H9 (cell line): ENCODE results near the gene SMNDC1. TPM values are rescaled to one million over a fixed set of nuclear protein-coding genes. Genes with fewer than 3 reads are reported as not detected.

Experiments used
- DNase-seq: peaks from one replicate; pipeline ENCODE4 v3.0.0-alpha.2; 2017
- H2AFZ ChIP-seq: one replicate; pipeline ENCODE4 v1.6.1; 2013; ENCODE audit warnings: mild to moderate bottlenecking, low read length, control low read depth, moderate library complexity
- H2AK5ac ChIP-seq: 2 replicates; pipeline ENCODE4 v1.6.1; 2013; ENCODE audit warnings: low read length, control low read depth, mixed read lengths; ENCODE audit not compliant: insufficient read length
- H2BK120ac ChIP-seq: one replicate; pipeline ENCODE4 v1.6.1; 2013; ENCODE audit warnings: low read depth, mild to moderate bottlenecking, low read length, control low read depth, inconsistent platforms; ENCODE audit not compliant: poor library complexity, severe bottlenecking
- H2BK12ac ChIP-seq: 2 replicates; pipeline ENCODE4 v1.6.1; 2013; ENCODE audit warnings: low read length, control low read depth, mixed read lengths, low read depth; ENCODE audit not compliant: insufficient read length
- H2BK15ac ChIP-seq: 2 replicates; pipeline ENCODE4 v1.6.1; 2013; ENCODE audit warnings: low read depth, low read length, control low read depth
- H2BK20ac ChIP-seq: one replicate; pipeline ENCODE4 v1.6.1; 2013; ENCODE audit warnings: low read depth, mild to moderate bottlenecking, low read length, control low read depth, inconsistent platforms; ENCODE audit not compliant: poor library complexity, severe bottlenecking
- H2BK5ac ChIP-seq: 2 replicates; pipeline ENCODE4 v1.6.1; 2013; ENCODE audit warnings: low read length, control low read depth, mixed read lengths; ENCODE audit not compliant: insufficient read length
- H3K14ac ChIP-seq: 2 replicates; pipeline ENCODE4 v1.6.1; 2013; ENCODE audit warnings: low read length, control low read depth; ENCODE audit not compliant: insufficient read depth
- H3K18ac ChIP-seq: 2 replicates; pipeline ENCODE4 v1.6.1; 2013; ENCODE audit warnings: low read depth, mild to moderate bottlenecking, mixed read lengths, low read length, control low read depth; ENCODE audit not compliant: insufficient read length
- H3K23ac ChIP-seq: 2 replicates; pipeline ENCODE4 v1.6.1; 2013; ENCODE audit warnings: low read length, control low read depth, mixed read lengths, low read depth; ENCODE audit not compliant: insufficient read length
- H3K23me2 ChIP-seq: 2 replicates; pipeline ENCODE4 v1.6.1; 2013; ENCODE audit warnings: low read depth, mild to moderate bottlenecking, mixed read lengths, low read length, control low read depth; ENCODE audit not compliant: insufficient read length, poor library complexity, severe bottlenecking
- H3K27ac ChIP-seq: 2 replicates; pipeline ENCODE4 v1.5.1; 2013; ENCODE audit warnings: low read length, control low read depth, mixed read lengths, low read depth; ENCODE audit not compliant: insufficient read length
- H3K27me3 ChIP-seq: 2 replicates; pipeline ENCODE4 v1.6.1; 2013; ENCODE audit warnings: low read length, control low read depth, inconsistent platforms; ENCODE audit not compliant: insufficient read depth
- H3K4ac ChIP-seq: 2 replicates; pipeline ENCODE4 v1.6.1; 2013; ENCODE audit warnings: low read depth, mild to moderate bottlenecking, control low read depth, inconsistent platforms, low read length, moderate library complexity
- H3K4me1 ChIP-seq: 2 replicates; pipeline ENCODE4 v1.6.1; 2013; ENCODE audit warnings: low read length, control low read depth, inconsistent platforms; ENCODE audit not compliant: insufficient read depth
- H3K4me2 ChIP-seq: 2 replicates; pipeline ENCODE4 v1.6.1; 2013; ENCODE audit warnings: low read length, control low read depth, mixed read lengths; ENCODE audit not compliant: insufficient read length, insufficient read depth
- H3K56ac ChIP-seq: 2 replicates; pipeline ENCODE4 v1.6.1; 2013; ENCODE audit warnings: low read depth, mild to moderate bottlenecking, mixed read lengths, low read length, control low read depth; ENCODE audit not compliant: insufficient read length
- H3K79me1 ChIP-seq: 2 replicates; pipeline ENCODE4 v1.6.1; 2013; ENCODE audit warnings: low read depth, mild to moderate bottlenecking, moderate library complexity, low read length, control low read depth, inconsistent platforms; ENCODE audit not compliant: insufficient read depth, poor library complexity, severe bottlenecking
- H3K79me2 ChIP-seq: 2 replicates; pipeline ENCODE4 v1.6.1; 2013; ENCODE audit warnings: low read length, control low read depth, inconsistent platforms; ENCODE audit not compliant: insufficient read depth
- H3K9ac ChIP-seq: 2 replicates; pipeline ENCODE4 v1.6.1; 2013; ENCODE audit warnings: low read length, control low read depth, mixed read lengths; ENCODE audit not compliant: insufficient read length; ENCODE audit errors: extremely low read depth
- H3K9me3 ChIP-seq: one replicate; pipeline ENCODE4 v1.6.1; 2013; ENCODE audit warnings: low read depth, low read length, inconsistent platforms; ENCODE audit not compliant: control insufficient read depth
- H3T11ph ChIP-seq: one replicate; pipeline ENCODE4 v1.6.1; 2013; ENCODE audit warnings: mild to moderate bottlenecking, low read length, control low read depth, inconsistent platforms
- H4K20me1 ChIP-seq: one replicate; pipeline ENCODE4 v1.6.1; 2013; ENCODE audit not compliant: control insufficient read depth, insufficient read length, insufficient read depth
- H4K5ac ChIP-seq: 2 replicates; pipeline ENCODE4 v1.6.1; 2013; ENCODE audit warnings: low read depth, mild to moderate bottlenecking, mixed read lengths, low read length, control low read depth; ENCODE audit not compliant: insufficient read length
- H4K8ac ChIP-seq: replicated peaks from 2 replicates; pipeline ENCODE4 v1.6.1; 2013; ENCODE audit warnings: low read length, control low read depth, mixed read lengths, low read depth; ENCODE audit not compliant: insufficient read length
- H4K91ac ChIP-seq: 2 replicates; pipeline ENCODE4 v1.6.1; 2013; ENCODE audit warnings: low read depth, mild to moderate bottlenecking, moderate library complexity, mixed read lengths, low read length, control low read depth; ENCODE audit not compliant: insufficient read length
- H3K27ac Mint-ChIP-seq, 3 experiments: 2 replicates in 2 of 3; 3 replicates in 1 of 3; pipeline ENCODE4 v1.8.0; 2020 to 2021; ENCODE audit warnings: mixed read lengths in 3 of 3, mild to moderate bottlenecking in 1 of 3, moderate library complexity in 1 of 3
- H3K27me3 Mint-ChIP-seq: 2 replicates; pipeline ENCODE4 v1.8.0; 2021; ENCODE audit warnings: low read depth, mild to moderate bottlenecking, moderate library complexity, mixed read lengths
- H3K36me3 Mint-ChIP-seq, 3 experiments: 2 replicates in 2 of 3; 3 replicates in 1 of 3; pipeline ENCODE4 v1.8.0; 2020 to 2021; ENCODE audit warnings: low read depth in 3 of 3, mixed read lengths in 3 of 3; ENCODE audit not compliant: insufficient read depth in 1 of 3
- H3K4me1 Mint-ChIP-seq, 2 experiments: 2 replicates each; pipeline ENCODE4 v1.8.0; 2020; ENCODE audit warnings: mixed read lengths in 2 of 2
- H3K4me3 Mint-ChIP-seq, 2 experiments: 2 replicates in 1 of 2; 3 replicates in 1 of 2; pipeline ENCODE4 v1.8.0; 2020 to 2021; ENCODE audit warnings: mild to moderate bottlenecking in 2 of 2, mixed read lengths in 2 of 2, moderate library complexity in 1 of 2
- H3K9me3 Mint-ChIP-seq, 2 experiments: 2 replicates in 1 of 2; 3 replicates in 1 of 2; pipeline ENCODE4 v1.8.0; 2020; ENCODE audit warnings: mild to moderate bottlenecking in 2 of 2, mixed read lengths in 2 of 2, moderate library complexity in 1 of 2
- total RNA-seq: library from RNA; stranded (reverse); gene quantifications from 2 replicates; pipeline ENCODE4 v1.2.1, GENCODE V29; 2021
- TF ChIP-seq, protein P1 (sequence below): fragments of 200-600 bp; sonication (generic); conservative IDR thresholded peaks from 3 replicates; pipeline ENCODE4 v1.8.0; 2021; ENCODE audit warnings: antibody characterized with exemption, mild to moderate bottlenecking

Gene SMNDC1
- total RNA-seq, 1 experiment from 2014 or later: 55.7 TPM

DNA sequence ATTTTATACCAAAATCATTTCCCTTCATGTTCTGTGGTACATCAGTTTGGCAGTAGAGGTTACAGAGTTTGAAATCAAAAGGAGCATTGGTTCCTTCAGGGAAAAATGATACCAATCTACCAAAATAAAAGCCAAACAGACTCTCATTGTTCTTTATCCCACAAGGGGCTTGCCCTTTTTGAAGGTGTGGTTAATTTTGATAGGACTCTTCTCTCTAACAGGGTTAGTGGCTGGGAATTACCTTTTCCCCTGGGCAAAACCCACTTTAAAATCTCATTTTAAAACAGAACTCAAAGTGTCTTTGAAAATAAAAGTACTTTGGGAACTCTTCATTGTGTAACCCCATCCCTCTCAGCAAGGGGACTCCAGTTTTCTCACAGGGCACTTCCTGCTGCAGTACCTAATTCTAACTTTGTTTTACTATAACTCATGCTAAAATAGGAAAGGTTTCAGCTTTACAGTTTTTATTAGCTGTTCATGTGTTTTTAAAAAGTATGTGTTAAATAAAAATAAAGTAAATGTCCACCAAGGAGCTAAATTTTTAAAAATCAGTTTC, 30.6 kb downstream of the SMNDC1 start:
- H4K91ac ChIP-seq: no peak overlapping the region
- no peak overlapping the region for H4K8ac ChIP-seq
- H4K20me1 ChIP-seq: no peaks in the 10 kb centered on the region
- no peak overlapping the region for H2BK120ac ChIP-seq
- H3K4ac ChIP-seq: no peak overlapping the region
- no peak overlapping the region for H3K23ac ChIP-seq
- H3K9ac ChIP-seq: no peak overlapping the region
- H2BK20ac ChIP-seq: no peak overlapping the region
- no peak overlapping the region for H2BK5ac ChIP-seq
- H3K56ac ChIP-seq: no peak overlapping the region
- no peak for DNase-seq
- no peak overlapping the region for H2BK15ac ChIP-seq
- H3K79me2 ChIP-seq: no peaks in the 10 kb centered on the region
- H3K4me2 ChIP-seq: no peak overlapping the region
- H3K4me3 Mint-ChIP-seq: no peak overlapping the region
- peaks cover 12 to 13% of the 10 kb centered on the region in 2 experiments for H3K4me1 Mint-ChIP-seq
- H3K4me1 ChIP-seq: no peaks in the 10 kb centered on the region
- H3K36me3 Mint-ChIP-seq: no peaks in the 10 kb centered on the region
- no peak overlapping the region for H3K27ac ChIP-seq
- H3K79me1 ChIP-seq: no peaks in the 10 kb centered on the region
- no peaks in the 10 kb centered on the region for H3K23me2 ChIP-seq
- no peak overlapping the region for H3T11ph ChIP-seq
- H4K5ac ChIP-seq: no peak overlapping the region
- H3K9me3 Mint-ChIP-seq: no peaks in the 10 kb centered on the region
- no peaks in the 10 kb centered on the region; the same call in 1 of the 2 replicates for H3K27me3 Mint-ChIP-seq
- TF ChIP-seq, protein P1, sequence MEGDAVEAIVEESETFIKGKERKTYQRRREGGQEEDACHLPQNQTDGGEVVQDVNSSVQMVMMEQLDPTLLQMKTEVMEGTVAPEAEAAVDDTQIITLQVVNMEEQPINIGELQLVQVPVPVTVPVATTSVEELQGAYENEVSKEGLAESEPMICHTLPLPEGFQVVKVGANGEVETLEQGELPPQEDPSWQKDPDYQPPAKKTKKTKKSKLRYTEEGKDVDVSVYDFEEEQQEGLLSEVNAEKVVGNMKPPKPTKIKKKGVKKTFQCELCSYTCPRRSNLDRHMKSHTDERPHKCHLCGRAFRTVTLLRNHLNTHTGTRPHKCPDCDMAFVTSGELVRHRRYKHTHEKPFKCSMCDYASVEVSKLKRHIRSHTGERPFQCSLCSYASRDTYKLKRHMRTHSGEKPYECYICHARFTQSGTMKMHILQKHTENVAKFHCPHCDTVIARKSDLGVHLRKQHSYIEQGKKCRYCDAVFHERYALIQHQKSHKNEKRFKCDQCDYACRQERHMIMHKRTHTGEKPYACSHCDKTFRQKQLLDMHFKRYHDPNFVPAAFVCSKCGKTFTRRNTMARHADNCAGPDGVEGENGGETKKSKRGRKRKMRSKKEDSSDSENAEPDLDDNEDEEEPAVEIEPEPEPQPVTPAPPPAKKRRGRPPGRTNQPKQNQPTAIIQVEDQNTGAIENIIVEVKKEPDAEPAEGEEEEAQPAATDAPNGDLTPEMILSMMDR: no peak
- no peaks in the 10 kb centered on the region for H3K9me3 ChIP-seq
- H3K18ac ChIP-seq: no peak overlapping the region
- H3K14ac ChIP-seq: no peak overlapping the region
- no peak overlapping the region for H3K27ac Mint-ChIP-seq
- no peak overlapping the region for H2BK12ac ChIP-seq
- H2AK5ac ChIP-seq: no peak overlapping the region
- H3K27me3 ChIP-seq: no peaks in the 10 kb centered on the region
- no peak overlapping the region for H2AFZ ChIP-seq
